WI38 (cell line): ENCODE data around the gene TCHP.

Experiments used
- H3K4me3 ChIP-seq: 2 replicates; pipeline ENCODE4 v1.5.1; 2011; ENCODE audit warnings: low read depth, mild to moderate bottlenecking, control low read depth, low read length
- CTCF ChIP-seq: IDR thresholded peaks from 2 replicates; pipeline ENCODE4 v1.5.1; 2012; ENCODE audit warnings: low read depth, mild to moderate bottlenecking, control low read depth, low read length

TCHP gene

GRCh38 chr12:109930028-109930800 is 30.1 kb downstream of the TCHP start:
- no peak for TF ChIP-seq CTCF
- H3K4me3 ChIP-seq = no peak overlapping the region

GRCh38 chr12:109931143-109931542 is 31.1 kb downstream of the TCHP start:
- H3K4me3 ChIP-seq = no peak overlapping the region
- no peak for TF ChIP-seq CTCF

GRCh38 chr12:109932878-109933503 is 32.9 kb downstream of the TCHP start:
- no peak overlapping the region for H3K4me3 ChIP-seq
- TF ChIP-seq CTCF = no peak

- H3K4me3 ChIP-seq = no peak overlapping the region
- peak; percentile 62 for TF ChIP-seq CTCF
Observed at GRCh38 chr12:109934026-109934425, 34.0 kb downstream of the TCHP start.

GRCh38 chr12:109937371-109937770 is 37.3 kb downstream of the TCHP start:
- no peak overlapping the region for H3K4me3 ChIP-seq
- TF ChIP-seq CTCF = no peak

GRCh38 chr12:109938947-109939346 is 38.9 kb downstream of the TCHP start:
- no peak overlapping the region for H3K4me3 ChIP-seq
- no peak for TF ChIP-seq CTCF

- no peak for TF ChIP-seq CTCF
- H3K4me3 ChIP-seq = no peak overlapping the region
Observed at GRCh38 chr12:109939504-109939903, 39.4 kb downstream of the TCHP start.
